NCI-H1092 treated with DMSO at 0.1 percent for 48 hours (cell line): ENCODE results near the gene SNAP47.
"Not testable (repeated sequence)": the region's sequence is repeated elsewhere in the genome, so short reads cannot be mapped to it uniquely, and the experiment has no call there.

Experiments used
- DNase-seq: peaks from one replicate; lab custom pipeline; 2025; lab: John Stamatoyannopoulos, UW

SNAP47 gene

GRCh38 chr1:227734856-227735538 lies at the start of gene SNAP47, which contains the start of gene JMJD4:
Gene SNAP47, plus strand, starts transcription at chr1:227735435. Its CDS starts 12,302 bp downstream, at chr1:227747737.
Gene JMJD4, minus strand, starts transcription at chr1:227735302. Its CDS starts 29 bp downstream, at chr1:227735273.
- DNase-seq: peak; percentile 95

GRCh38 chr1:227685807-227686206 lies 49.4 kb upstream of the SNAP47 start:
- DNase-seq: no peak

- DNase-seq: no peak
Measured at GRCh38 chr1:227697321-227697864, 37.8 kb upstream of the SNAP47 start.

GRCh38 chr1:227701631-227702030 lies 33.6 kb upstream of the SNAP47 start:
- not testable (repeated sequence) for DNase-seq

GRCh38 chr1:227707846-227708245 lies 27.4 kb upstream of the SNAP47 start:
- DNase-seq: no peak

- no peak for DNase-seq
Measured at GRCh38 chr1:227709451-227709850, 25.8 kb upstream of the SNAP47 start.

- DNase-seq: not testable (repeated sequence)
Measured at GRCh38 chr1:227710474-227710873, 24.8 kb upstream of the SNAP47 start.

GRCh38 chr1:227712648-227713047 lies 22.6 kb upstream of the SNAP47 start:
- DNase-seq: no peak

GRCh38 chr1:227718932-227719331 lies 16.3 kb upstream of the SNAP47 start:
- DNase-seq: no peak

GRCh38 chr1:227723474-227723873 lies 11.8 kb upstream of the SNAP47 start:
- no peak for DNase-seq

GRCh38 chr1:227725046-227725445 lies 10.2 kb upstream of the SNAP47 start:
- no peak for DNase-seq

- DNase-seq: no peak
Measured at GRCh38 chr1:227726318-227726717, 8.9 kb upstream of the SNAP47 start.

GRCh38 chr1:227726924-227727599 lies 8.2 kb upstream of the SNAP47 start:
- DNase-seq: no peak

GRCh38 chr1:227728059-227728891 lies 7.0 kb upstream of the SNAP47 start:
- DNase-seq: peak; percentile 67

- DNase-seq: no peak
Measured at GRCh38 chr1:227728892-227729143, 6.4 kb upstream of the SNAP47 start.

- DNase-seq: no peak
Measured at GRCh38 chr1:227729144-227729880, 5.9 kb upstream of the SNAP47 start.

- DNase-seq: peak; percentile 23
Measured at GRCh38 chr1:227729881-227730629, 5.2 kb upstream of the SNAP47 start.

- DNase-seq: no peak
Measured at GRCh38 chr1:227730630-227731151, 4.5 kb upstream of the SNAP47 start.

- DNase-seq: no peak
Measured at GRCh38 chr1:227731241-227731677, 4.0 kb upstream of the SNAP47 start.

GRCh38 chr1:227731696-227732585 lies 3.3 kb upstream of the SNAP47 start:
- DNase-seq: no peak
